Measurements from ENCODE around the gene LYG2.

The LYG2 gene

GRCh38 chr2:99200076-99200800, 55.2 kb downstream of the LYG2 start:
- peaks cover 19 to 50% of the 10 kb centered on the region in 2 experiments; a peak in 2 of 3 replicates for H3K36me3 ChIP-seq (ENCODE audit: control insufficient read depth in 2 of 2, insufficient read depth in 1 of 2, low read length in 2 of 2)
- H3K9me3 ChIP-seq (ENCODE audit: control insufficient read depth, insufficient read depth, low read depth, low read length) = no peaks in the 10 kb centered on the region
- no peak overlapping the region for H3K27ac ChIP-seq (ENCODE audit: extremely low read depth, low read depth, low read length)
- CTCF ChIA-PET = no interaction called here
- H3K4me1 ChIP-seq (ENCODE audit: control insufficient read depth, insufficient read depth, low read length) = no peaks in the 10 kb centered on the region
- POLR2A ChIA-PET = no interaction called here
- no peak overlapping the region for H3K4me3 ChIP-seq (ENCODE audit: low read depth, low read length)
- peak; percentile 55; the same call in 1 of the 2 replicates for TF ChIP-seq ZNF121 (tag by site-specific recombination; IDR thresholded peaks at IDR 0.05)
- no peak for TF ChIP-seq SP2 (tag by site-specific recombination; IDR thresholded peaks at IDR 0.05)

GRCh38 chr2:99198103-99198841, 57.2 kb downstream of the LYG2 start:
- Histone ChIP-seq H3K36me3 (ENCODE audit: control insufficient read depth in 2 of 2, insufficient read depth in 1 of 2, low read length in 2 of 2) (peaks cover 19 to 67% of the 10 kb centered on the region in 2 experiments), H3K27ac (ENCODE audit: extremely low read depth, low read depth, low read length) (no peak overlapping the region), H3K4me1 (ENCODE audit: control insufficient read depth, insufficient read depth, low read length) (no peaks in the 10 kb centered on the region), H3K9me3 (ENCODE audit: control insufficient read depth, insufficient read depth, low read depth, low read length) (no peaks in the 10 kb centered on the region), H3K4me3 (ENCODE audit: low read depth, low read length) (no peak overlapping the region)
- no peak for TF ChIP-seq ZNF837 (tag by site-specific recombination; IDR thresholded peaks at IDR 0.05)
- no peak for TF ChIP-seq ZNF416 (tag by site-specific recombination; IDR thresholded peaks at IDR 0.05)
- no peak for TF ChIP-seq HOXD13 (CRISPR knock-in tag; IDR thresholded peaks at IDR 0.05; ENCODE audit: borderline replicate concordance)
- TF ChIP-seq TSHZ1 (tag by site-specific recombination; IDR thresholded peaks at IDR 0.05; ENCODE audit: borderline replicate concordance) = no peak
- no peak for TF ChIP-seq ZBTB26 (tag by site-specific recombination; optimal IDR thresholded peaks at IDR 0.05)
- TF ChIP-seq ZNF76 (tag by site-specific recombination; IDR thresholded peaks at IDR 0.05; ENCODE audit: borderline replicate concordance, low read depth) = no peak
- TF ChIP-seq ZNF488 (tag by site-specific recombination; IDR thresholded peaks at IDR 0.05) = no peak
- no peak for TF ChIP-seq ZFHX2 (tag by site-specific recombination; conservative IDR thresholded peaks at IDR 0.05)
- no peak for TF ChIP-seq ZSCAN4 (tag by site-specific recombination; IDR thresholded peaks at IDR 0.05)
- no peak for TF ChIP-seq ZNF549 (tag by site-specific recombination; IDR thresholded peaks at IDR 0.05)
- no peak for TF ChIP-seq ELK4 (IDR thresholded peaks at IDR 0.05; ENCODE audit: borderline replicate concordance, low read depth, low read length)
- no peak for TF ChIP-seq ZNF785 (tag by site-specific recombination; IDR thresholded peaks at IDR 0.05)
- no peak for TF ChIP-seq ZNF670 (tag by site-specific recombination; IDR thresholded peaks at IDR 0.05; ENCODE audit: low read depth)
- CTCF ChIA-PET = interaction anchor here (1.1 kb wide), 1 partner anchor 139 kb away, joined by 4 read pairs; no protein-coding TSS in a partner anchor
- POLR2A ChIA-PET = interaction anchor here (1.7 kb wide), 1 partner anchor 57 kb away, joined by 3 read pairs; the partner anchor contains the start of gene C2orf15

All from HEK293 (cell line).